Stimulated activated CD8-positive, alpha-beta memory T cell treated with anti-CD3 and anti-CD28 coated beads, Interleukin-15, amount 100 ng/mL, for 4 hours (primary cell): Measurements from ENCODE around the gene RAI1.
A peak's percentile ranks its signal among the peaks of the same experiment; 100 is the strongest.
"Not testable (repeated sequence)": the region's sequence is repeated elsewhere in the genome, so short reads cannot be mapped to it uniquely, and the experiment has no call there.

Source experiments
- DNase-seq, 2 donors: peaks; one replicate each; pipeline ENCODE4 v3.0.0-alpha.2; 2020; ENCODE audit warnings: low read depth in 2 of 2

The RAI1 gene

GRCh38 chr17:17679748-17680147 lies 1.5 kb upstream of the RAI1 start:
- no peak for DNase-seq

- no peak for DNase-seq
These were observed 626 bp upstream of the RAI1 start for GRCh38 chr17:17680477-17681186.

GRCh38 chr17:17681744-17682292 lies 560 bp downstream of the RAI1 start:
- peak; percentile 9 to 22 for DNase-seq

DNA sequence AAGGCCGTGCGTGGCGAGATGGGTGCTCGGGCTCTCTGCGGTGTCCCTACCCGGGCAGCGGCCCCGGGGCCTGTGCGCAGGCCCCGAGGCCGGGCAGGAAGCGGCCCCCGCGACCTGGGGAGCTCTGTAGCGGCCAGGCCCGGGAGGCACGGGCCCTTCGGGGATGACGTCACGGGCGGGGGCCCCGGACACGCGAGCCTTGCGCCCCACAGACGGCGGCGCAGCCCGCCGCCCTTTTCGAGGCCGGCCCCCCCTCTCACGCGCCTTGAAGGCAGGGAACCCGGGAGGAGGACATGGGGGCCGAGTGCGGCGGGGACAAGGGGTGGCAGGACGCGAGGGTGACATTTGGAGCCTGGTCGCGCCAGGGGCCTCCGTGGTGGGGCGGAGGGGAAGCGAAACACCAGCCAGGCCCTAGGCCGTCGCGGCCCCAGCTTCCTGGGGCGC lies 1.1 kb downstream of the RAI1 start:
- peak; percentile 17 to 32 for DNase-seq

DNA sequence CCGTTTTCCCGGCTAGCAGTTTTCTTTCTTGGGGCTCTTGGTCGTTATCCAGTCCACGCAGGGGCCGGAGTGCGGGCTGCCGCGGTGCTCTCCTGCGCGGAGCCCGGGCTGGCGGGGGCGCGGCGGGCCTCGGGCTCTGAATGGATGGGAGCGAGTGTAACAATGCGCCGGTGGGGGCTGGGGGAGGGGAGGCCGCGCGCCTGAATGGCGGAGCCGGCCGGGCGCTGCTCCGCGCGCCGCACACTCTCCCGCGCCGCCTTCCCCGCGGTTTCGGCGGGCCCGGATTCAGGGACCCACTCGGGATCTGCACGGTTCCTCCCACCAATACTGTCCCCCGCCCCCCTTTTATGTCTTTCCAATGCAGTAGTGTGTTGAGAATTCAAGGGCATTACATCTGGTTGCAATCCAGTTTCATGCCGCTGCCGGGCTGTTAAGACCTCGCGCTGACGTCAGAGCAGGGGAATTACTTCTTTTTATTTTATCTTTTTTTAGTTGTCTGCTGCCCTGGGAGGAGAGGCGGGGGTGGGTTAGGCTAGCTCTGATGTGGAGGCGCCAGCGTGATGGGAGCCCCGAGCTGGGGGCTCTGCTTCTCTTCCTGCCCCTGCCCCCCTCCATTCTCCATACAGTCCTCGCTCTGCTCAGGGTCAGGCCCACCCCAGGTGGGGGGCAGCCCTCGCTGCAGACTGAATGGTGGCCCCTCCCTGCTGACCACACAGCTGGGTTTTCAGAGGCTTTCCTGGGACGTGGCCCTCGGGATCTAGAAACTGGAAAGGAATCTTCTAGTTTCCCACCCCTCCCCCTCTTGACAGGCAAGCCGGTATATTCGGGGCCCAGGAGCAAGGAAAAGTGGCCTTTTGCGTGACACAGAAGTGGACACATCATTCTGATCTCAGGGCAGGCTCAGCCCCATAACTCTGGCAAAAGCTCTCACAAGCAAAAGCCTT lies 1.8 kb downstream of the RAI1 start:
- DNase-seq, result peak; percentile 26 to 39

DNA sequence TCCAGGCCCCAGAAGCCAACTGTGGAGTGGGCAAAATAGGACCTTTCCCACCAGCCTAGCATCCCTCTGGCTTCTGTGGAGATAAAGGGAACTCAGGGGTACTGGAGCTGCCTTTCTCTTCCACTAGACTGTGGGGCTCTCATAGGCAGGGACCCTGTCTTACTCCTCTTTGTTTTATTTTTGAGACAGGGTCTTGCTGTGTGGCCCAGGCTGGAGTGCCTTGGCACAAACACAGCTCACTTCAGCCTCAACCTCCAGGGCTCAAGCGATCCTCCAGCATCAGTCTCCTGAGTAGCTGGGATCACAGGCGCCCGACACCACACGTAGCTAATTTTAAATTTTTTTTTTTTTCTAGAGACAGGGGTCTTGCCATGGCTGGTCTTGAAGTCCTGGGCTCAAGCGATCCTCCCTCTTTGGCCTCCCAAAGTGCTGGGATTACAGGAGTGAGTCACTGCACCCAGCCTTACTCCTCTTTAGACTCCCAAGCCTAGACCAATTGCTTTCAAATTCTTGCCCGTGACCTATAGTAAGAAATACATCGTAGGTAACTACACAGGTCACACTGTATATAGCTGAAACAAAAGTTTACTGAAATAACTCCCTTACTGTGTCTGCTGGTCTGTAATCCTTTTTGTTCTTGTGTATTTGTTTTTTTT lies 2.6 kb downstream of the RAI1 start:
- DNase-seq, result no peak

- no peak for DNase-seq
These were observed 3.9 kb downstream of the RAI1 start for GRCh38 chr17:17684906-17685774.

DNA sequence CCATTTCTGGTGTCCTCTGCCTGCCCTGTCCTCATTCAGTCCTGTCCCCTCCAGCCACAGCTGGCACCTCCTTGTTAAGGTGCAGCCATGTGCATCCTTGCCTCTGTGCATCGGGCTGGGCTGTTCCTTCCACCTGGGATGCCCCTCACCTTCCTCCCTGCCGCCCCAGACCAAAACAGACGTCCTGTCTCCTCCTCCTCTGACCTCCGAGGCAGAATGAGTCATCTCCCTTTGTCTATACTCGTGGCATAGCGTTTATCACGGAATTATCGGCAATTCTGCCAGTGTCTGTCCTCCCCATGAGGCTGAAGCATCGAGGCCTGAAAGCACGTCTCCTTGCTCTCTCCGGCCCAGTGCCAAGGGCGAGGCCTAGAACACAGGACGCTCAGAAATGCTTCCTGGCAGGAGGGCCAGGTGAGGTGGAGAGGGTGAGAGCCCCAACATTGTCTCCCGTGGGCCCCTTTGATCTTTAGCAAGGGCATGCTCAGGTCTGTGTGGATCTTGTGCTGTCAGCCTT lies 4.6 kb downstream of the RAI1 start:
- DNase-seq, result no peak

DNA sequence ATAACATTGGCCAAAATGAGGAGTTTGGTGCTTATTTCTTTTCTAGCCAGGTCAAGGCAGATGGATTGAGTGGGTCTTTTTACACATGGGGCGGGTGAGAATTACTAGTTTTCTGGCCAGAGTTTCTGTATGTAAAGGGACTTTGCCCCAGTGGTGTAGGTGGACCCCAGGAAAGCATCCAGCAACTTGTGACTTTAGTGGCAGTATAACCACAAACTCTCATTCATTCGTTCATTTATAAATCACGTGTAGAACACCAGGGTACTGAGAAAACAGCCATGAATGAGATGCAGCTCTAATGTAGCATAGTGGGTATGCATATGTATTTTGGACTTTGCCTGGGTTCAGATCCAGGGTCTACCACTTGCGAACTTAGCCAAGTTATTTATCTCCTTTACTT lies 8.1 kb downstream of the RAI1 start:
- no peak for DNase-seq

DNA sequence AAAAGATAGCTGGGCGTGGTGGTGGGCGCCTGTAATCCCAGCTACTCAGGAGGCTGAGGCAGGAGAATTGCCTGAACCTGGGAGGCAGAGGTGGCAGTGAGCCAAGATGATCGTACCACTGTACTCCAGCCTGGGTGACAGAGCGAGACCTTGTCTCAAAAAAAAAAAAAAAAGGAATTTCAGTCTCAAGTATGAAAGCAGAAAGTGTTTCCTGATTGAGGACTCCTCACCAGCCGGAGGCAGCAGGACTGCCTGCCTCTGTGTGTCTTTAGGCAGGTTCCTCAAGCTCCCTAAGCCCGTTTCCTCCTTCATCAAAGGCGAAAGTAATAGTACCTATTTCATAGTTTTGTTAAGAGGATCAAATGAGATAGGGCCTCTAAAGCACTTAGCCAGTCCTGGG lies 9.0 kb downstream of the RAI1 start:
- not testable (repeated sequence) for DNase-seq

- DNase-seq, result no peak
These were observed 10.4 kb downstream of the RAI1 start for GRCh38 chr17:17691468-17692263.

- no peak for DNase-seq
These were observed 11.3 kb downstream of the RAI1 start for GRCh38 chr17:17692353-17693252.

- no peak for DNase-seq
These were observed 12.3 kb downstream of the RAI1 start for GRCh38 chr17:17693253-17694168.

DNA sequence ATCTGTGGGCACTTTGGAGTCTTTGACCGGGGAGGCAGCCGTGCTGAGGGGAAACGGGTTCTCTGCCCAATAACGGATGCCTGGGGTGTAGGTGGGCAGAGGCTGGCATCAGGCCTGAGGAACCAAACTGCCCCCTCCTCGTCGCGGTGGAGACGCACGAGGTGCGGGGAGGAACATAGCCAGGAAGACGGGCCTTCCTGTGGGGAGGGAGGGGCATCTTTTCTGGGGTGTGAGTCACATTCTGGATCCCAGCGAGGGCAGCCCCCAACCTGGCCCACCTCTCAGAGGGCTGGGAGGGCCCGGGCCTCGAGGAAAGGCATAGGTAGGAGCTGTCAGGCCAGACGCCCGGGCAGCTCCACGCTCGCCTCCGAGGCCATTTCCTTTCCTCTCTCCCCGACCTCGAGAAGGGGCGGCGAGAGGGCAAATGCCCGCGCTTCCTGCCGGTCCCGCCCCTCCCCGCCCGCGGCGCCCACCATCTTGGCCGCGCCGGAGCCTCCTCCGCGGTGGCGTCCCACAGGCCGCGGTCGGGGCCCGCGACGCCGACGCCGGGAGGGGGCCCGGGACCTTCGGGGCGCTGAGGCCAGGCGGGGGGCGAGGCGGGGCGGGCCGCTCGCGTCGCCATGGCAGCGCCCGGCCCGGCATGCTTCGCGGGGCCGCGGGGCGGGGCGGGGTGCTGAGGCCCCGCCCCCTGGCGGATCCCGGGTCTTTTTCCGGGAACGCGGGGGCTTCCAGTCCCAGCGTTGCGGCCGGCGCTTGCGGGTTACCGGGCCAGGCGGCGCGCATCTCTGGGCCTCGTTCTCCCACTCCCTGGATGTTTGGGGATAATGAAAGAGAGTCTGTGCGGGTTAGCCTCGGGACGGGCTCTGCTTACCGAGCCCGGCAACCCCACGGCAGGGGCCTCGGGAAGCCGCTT lies 13.2 kb downstream of the RAI1 start:
- DNase-seq, result peak; percentile 57 to 58

- DNase-seq, result no peak
These were observed 14.8 kb downstream of the RAI1 start for GRCh38 chr17:17696085-17696484.

- DNase-seq, result no peak
These were observed 15.8 kb downstream of the RAI1 start for GRCh38 chr17:17696882-17697633.
